ENCODE measurements around the gene NCOA3. TPM values are rescaled to one million over a fixed set of nuclear protein-coding genes. Genes with fewer than 3 reads are reported as not detected.
A peak's percentile ranks its signal among the peaks of the same experiment; 100 is the strongest.
"Not testable (repeated sequence)": the region's sequence is repeated elsewhere in the genome, so short reads cannot be mapped to it uniquely, and the experiment has no call there.

Gene NCOA3
- total RNA-seq, 2 experiments from 2014 or later = 59.9 to 65.4 TPM

DNA sequence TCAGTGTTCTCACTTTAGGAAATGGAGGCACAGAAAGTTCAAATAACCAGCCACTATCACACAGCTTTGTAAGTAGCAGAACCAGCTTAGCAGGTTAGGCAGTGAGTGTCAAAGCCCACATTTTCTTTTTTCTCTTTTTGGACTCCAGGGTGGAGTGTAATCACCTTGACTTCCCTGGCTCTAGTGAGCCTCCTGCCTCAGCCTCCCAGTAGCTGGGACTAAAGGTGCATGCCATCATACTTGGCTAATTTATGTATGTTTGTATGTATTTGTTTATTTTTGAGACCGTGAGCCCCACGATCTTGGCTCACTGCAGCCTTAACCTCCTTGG, 7.8 kb upstream of the NCOA3 start:
- ChIA-PET POLR2A (interaction anchor here (3.0 kb wide), 1 partner anchor 8 kb away, joined by 34 read pairs; the partner anchor contains the start of gene NCOA3), CTCF (interaction anchor here (1.6 kb wide), 1 partner anchor 9 kb away, joined by 4 read pairs; no protein-coding TSS in a partner anchor)
- Histone ChIP-seq H3K36me3 (ENCODE audit: insufficient read depth, low read length) (no peaks in the 10 kb centered on the region), H3K4me1 (ENCODE audit: insufficient read depth, low read length) (peaks cover 30% of the 10 kb centered on the region), H3K4me3 (ENCODE audit: low read length) (no peak overlapping the region), H3K27me3 (ENCODE audit: control insufficient read depth in 1 of 2, insufficient read depth in 2 of 2, low read length in 2 of 2) (no peaks in the 10 kb centered on the region), H3K9me3 (ENCODE audit: control insufficient read depth in 1 of 2, insufficient read depth in 1 of 2, low read length in 2 of 2) (no peaks in the 10 kb centered on the region), H3K27ac (ENCODE audit: low read depth in 1 of 2, low read length in 2 of 2) (no peak overlapping the region)
- Mint-ChIP-seq H3K36me3 (ENCODE audit: low read depth) (no peaks in the 10 kb centered on the region), H3K4me3 (no peak overlapping the region), H3K4me1 (ENCODE audit: low read depth) (peaks cover 29% of the 10 kb centered on the region), H3K27me3 (no peaks in the 10 kb centered on the region), H3K27ac (no peak overlapping the region), H3K9me3 (no peaks in the 10 kb centered on the region)
- TF ChIP-seq, protein P1, sequence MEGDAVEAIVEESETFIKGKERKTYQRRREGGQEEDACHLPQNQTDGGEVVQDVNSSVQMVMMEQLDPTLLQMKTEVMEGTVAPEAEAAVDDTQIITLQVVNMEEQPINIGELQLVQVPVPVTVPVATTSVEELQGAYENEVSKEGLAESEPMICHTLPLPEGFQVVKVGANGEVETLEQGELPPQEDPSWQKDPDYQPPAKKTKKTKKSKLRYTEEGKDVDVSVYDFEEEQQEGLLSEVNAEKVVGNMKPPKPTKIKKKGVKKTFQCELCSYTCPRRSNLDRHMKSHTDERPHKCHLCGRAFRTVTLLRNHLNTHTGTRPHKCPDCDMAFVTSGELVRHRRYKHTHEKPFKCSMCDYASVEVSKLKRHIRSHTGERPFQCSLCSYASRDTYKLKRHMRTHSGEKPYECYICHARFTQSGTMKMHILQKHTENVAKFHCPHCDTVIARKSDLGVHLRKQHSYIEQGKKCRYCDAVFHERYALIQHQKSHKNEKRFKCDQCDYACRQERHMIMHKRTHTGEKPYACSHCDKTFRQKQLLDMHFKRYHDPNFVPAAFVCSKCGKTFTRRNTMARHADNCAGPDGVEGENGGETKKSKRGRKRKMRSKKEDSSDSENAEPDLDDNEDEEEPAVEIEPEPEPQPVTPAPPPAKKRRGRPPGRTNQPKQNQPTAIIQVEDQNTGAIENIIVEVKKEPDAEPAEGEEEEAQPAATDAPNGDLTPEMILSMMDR (IDR thresholded peaks at IDR 0.05) = no peak
- DNase-seq (no peak), ATAC-seq (ENCODE audit: poor library complexity) (no peak)
- intact Hi-C loops (cut with DNase I, micrococcal nuclease) = no loop called here

- POLR2A ChIA-PET = interaction anchor here (3.0 kb wide), 1 partner anchor 7 kb away, joined by 34 read pairs; the partner anchor contains the start of gene NCOA3
- H3K4me3 ChIP-seq (ENCODE audit: low read length); CTCF ChIA-PET; DNase-seq; ATAC-seq (ENCODE audit: poor library complexity); H3K27me3 Mint-ChIP-seq; intact Hi-C loops (cut with DNase I, micrococcal nuclease); H3K27ac ChIP-seq (ENCODE audit: low read depth in 1 of 2, low read length in 2 of 2); H3K27me3 ChIP-seq (ENCODE audit: control insufficient read depth in 1 of 2, insufficient read depth in 2 of 2, low read length in 2 of 2); H3K36me3 Mint-ChIP-seq (ENCODE audit: low read depth); H3K36me3 ChIP-seq (ENCODE audit: insufficient read depth, low read length); H3K9me3 ChIP-seq (ENCODE audit: control insufficient read depth in 1 of 2, insufficient read depth in 1 of 2, low read length in 2 of 2); H3K4me3 Mint-ChIP-seq; H3K9me3 Mint-ChIP-seq; H3K27ac Mint-ChIP-seq: not testable (repeated sequence)
- H3K4me1 Mint-ChIP-seq (ENCODE audit: low read depth) = peaks cover 22% of the 10 kb centered on the region
- peaks cover 24% of the 10 kb centered on the region for H3K4me1 ChIP-seq (ENCODE audit: insufficient read depth, low read length)
These were observed 7.1 kb upstream of the NCOA3 start for GRCh38 chr20:47494606-47495005.

DNA sequence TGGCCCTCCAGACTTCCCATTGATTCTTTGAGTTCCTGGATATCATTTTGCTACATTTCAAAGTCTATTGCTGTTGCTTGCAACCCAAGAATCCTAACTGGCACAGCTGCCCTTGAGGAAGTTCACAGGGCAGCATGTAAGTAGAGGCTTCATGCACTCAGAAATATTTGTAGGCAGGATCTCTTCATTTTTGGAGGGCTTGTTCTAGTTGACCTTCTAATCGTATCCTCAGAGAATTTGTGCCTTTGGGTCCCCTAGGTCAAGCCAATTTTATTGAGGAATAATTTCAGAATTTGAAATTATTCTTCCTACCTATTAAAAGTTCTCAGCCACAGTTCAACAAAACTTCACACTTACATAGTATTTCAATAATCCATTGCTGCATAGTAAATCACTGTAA, 5.6 kb upstream of the NCOA3 start:
- no peak overlapping the region for H3K4me3 Mint-ChIP-seq
- no peak overlapping the region for H3K27ac Mint-ChIP-seq
- Histone ChIP-seq H3K9me3 (ENCODE audit: control insufficient read depth in 1 of 2, insufficient read depth in 1 of 2, low read length in 2 of 2) (no peaks in the 10 kb centered on the region), H3K4me1 (ENCODE audit: insufficient read depth, low read length) (peaks cover 18% of the 10 kb centered on the region), H3K36me3 (ENCODE audit: insufficient read depth, low read length) (no peaks in the 10 kb centered on the region), H3K4me3 (ENCODE audit: low read length) (no peak overlapping the region), H3K27ac (ENCODE audit: low read depth in 1 of 2, low read length in 2 of 2) (no peak overlapping the region), H3K27me3 (ENCODE audit: control insufficient read depth in 1 of 2, insufficient read depth in 2 of 2, low read length in 2 of 2) (no peaks in the 10 kb centered on the region)
- ChIA-PET CTCF (no interaction called here), POLR2A (no interaction called here)
- H3K9me3 Mint-ChIP-seq = no peaks in the 10 kb centered on the region
- H3K36me3 Mint-ChIP-seq (ENCODE audit: low read depth) = no peaks in the 10 kb centered on the region
- ATAC-seq (ENCODE audit: poor library complexity) (no peak), DNase-seq (no peak)
- TF ChIP-seq, protein P1 (IDR thresholded peaks at IDR 0.05) = no peak
- intact Hi-C loops (cut with DNase I, micrococcal nuclease) = no loop called here
- peaks cover 30% of the 10 kb centered on the region for H3K4me1 Mint-ChIP-seq (ENCODE audit: low read depth)
- no peaks in the 10 kb centered on the region for H3K27me3 Mint-ChIP-seq

- H3K36me3 Mint-ChIP-seq (ENCODE audit: low read depth) = peaks cover 17% of the 10 kb centered on the region
- peak overlapping the region; percentile 21 for H3K27ac Mint-ChIP-seq
- no peaks in the 10 kb centered on the region for H3K9me3 Mint-ChIP-seq
- H3K4me3 Mint-ChIP-seq = peak overlapping the region; percentile 54
- intact Hi-C loops (cut with DNase I, micrococcal nuclease) = no loop called here
- ChIA-PET CTCF (no interaction called here), POLR2A (no interaction called here)
- H3K9me3 ChIP-seq (ENCODE audit: control insufficient read depth in 1 of 2, insufficient read depth in 1 of 2, low read length in 2 of 2) = no peaks in the 10 kb centered on the region
- H3K27me3 ChIP-seq (ENCODE audit: control insufficient read depth in 1 of 2, insufficient read depth in 2 of 2, low read length in 2 of 2) = no peaks in the 10 kb centered on the region
- ATAC-seq (ENCODE audit: poor library complexity) = no peak
- H3K27ac ChIP-seq (ENCODE audit: low read depth in 1 of 2, low read length in 2 of 2) = no peak overlapping the region
- no peak for DNase-seq
- TF ChIP-seq, protein P1 (IDR thresholded peaks at IDR 0.05) = no peak
- no peak overlapping the region for H3K4me3 ChIP-seq (ENCODE audit: low read length)
- H3K4me1 Mint-ChIP-seq (ENCODE audit: low read depth) = peaks cover 37% of the 10 kb centered on the region
- no peaks in the 10 kb centered on the region for H3K36me3 ChIP-seq (ENCODE audit: insufficient read depth, low read length)
- no peaks in the 10 kb centered on the region for H3K27me3 Mint-ChIP-seq
- peaks cover 17% of the 10 kb centered on the region for H3K4me1 ChIP-seq (ENCODE audit: insufficient read depth, low read length)
These were observed 3.1 kb upstream of the NCOA3 start for GRCh38 chr20:47498606-47499005.

Data from CD4-positive, alpha-beta T cell (primary cell).